Ectodermal cell (in vitro differentiated cells): ENCODE measurements around the gene EIF4A2.

Experiments
- H3K27ac ChIP-seq: 2 replicates; pipeline ENCODE4 v1.7.0; 2013; ENCODE audit warnings: mild to moderate bottlenecking, low read depth, low read length; ENCODE audit not compliant: insufficient read depth, poor library complexity, severe bottlenecking
- H3K27me3 ChIP-seq: 2 replicates; pipeline ENCODE4 v1.7.0; 2013; ENCODE audit warnings: mild to moderate bottlenecking, low read length; ENCODE audit not compliant: insufficient read depth, control insufficient read depth, poor library complexity, severe bottlenecking
- H3K36me3 ChIP-seq: one replicate; pipeline ENCODE4 v1.7.0; 2013; ENCODE audit warnings: low read length; ENCODE audit not compliant: control insufficient read depth, insufficient read depth
- H3K4me1 ChIP-seq: one replicate; pipeline ENCODE4 v1.7.0; 2013; ENCODE audit warnings: low read length; ENCODE audit not compliant: control insufficient read depth, insufficient read depth
- H3K4me3 ChIP-seq: 2 replicates; pipeline ENCODE4 v1.7.0; 2013; ENCODE audit warnings: low read depth, low read length, control low read depth; ENCODE audit not compliant: insufficient read depth
- H3K9me3 ChIP-seq: 2 replicates; pipeline ENCODE4 v1.7.0; 2013; ENCODE audit warnings: mild to moderate bottlenecking, low read length, moderate library complexity; ENCODE audit not compliant: control insufficient read depth
- WGBS, 2 experiments: methylation state at CpG; one replicate each; pipeline ENCODE4 v1.1.7; 2013; ENCODE audit warnings: missing lambda C conversion rate in 2 of 2; 5-methylcytosine and 5-hydroxymethylcytosine counted together

Gene EIF4A2

GRCh38 chr3:186828340-186828739, 45.0 kb downstream of the EIF4A2 start:
- H3K27me3 ChIP-seq: peaks cover 89% of the 10 kb centered on the region
- WGBS, 2 experiments: 21 to 28% methylated on average over 5 of the region's 5 CpGs

GRCh38 chr3:186831798-186832197, 48.4 kb downstream of the EIF4A2 start:
- Histone ChIP-seq H3K27ac (no peak overlapping the region), H3K36me3 (no peaks in the 10 kb centered on the region), H3K9me3 (no peaks in the 10 kb centered on the region), H3K4me3 (no peak overlapping the region), H3K27me3 (peaks cover 58% of the 10 kb centered on the region), H3K4me1 (peaks cover 3% of the 10 kb centered on the region)
- 90 to 91% methylated on average over 4 of the region's 4 CpGs for whole genome bisulfite sequencing, 2 experiments

More at GRCh38 chr3:186828340-186828739, 45.0 kb downstream of the EIF4A2 start:
- Histone ChIP-seq H3K4me1 (peaks cover 22% of the 10 kb centered on the region), H3K4me3 (no peak overlapping the region), H3K36me3 (no peaks in the 10 kb centered on the region), H3K9me3 (no peaks in the 10 kb centered on the region), H3K27ac (no peak overlapping the region)

- 92 to 100% methylated on average over 1 of the region's 1 CpG for WGBS, 2 experiments
- Histone ChIP-seq H3K4me3 (no peak overlapping the region), H3K27me3 (peaks cover 54% of the 10 kb centered on the region), H3K4me1 (peaks cover 3% of the 10 kb centered on the region), H3K27ac (no peak overlapping the region), H3K36me3 (no peaks in the 10 kb centered on the region), H3K9me3 (no peaks in the 10 kb centered on the region)
These were observed 48.9 kb downstream of the EIF4A2 start for GRCh38 chr3:186832276-186832675.
